Mucosa of stomach (tissue), 1 donor: ENCODE data around the gene GSG1L.

Source experiments
- H3K27me3 ChIP-seq: one replicate; pipeline ENCODE4 v1.7.0; 2013; ENCODE audit warnings: mild to moderate bottlenecking, low read length; ENCODE audit not compliant: control insufficient read depth, insufficient read depth
- H3K36me3 ChIP-seq: one replicate; pipeline ENCODE4 v1.7.0; 2013; ENCODE audit warnings: low read length; ENCODE audit not compliant: control insufficient read depth, insufficient read depth
- H3K4me1 ChIP-seq: one replicate; pipeline ENCODE4 v1.7.0; 2013; ENCODE audit warnings: mild to moderate bottlenecking, low read length; ENCODE audit not compliant: control insufficient read depth, insufficient read depth
- H3K4me3 ChIP-seq: one replicate; pipeline ENCODE4 v1.7.0; 2013; ENCODE audit warnings: low read length
- H3K9ac ChIP-seq: one replicate; pipeline ENCODE4 v1.7.0; 2013; ENCODE audit warnings: mild to moderate bottlenecking, low read length, moderate library complexity
- H3K9me3 ChIP-seq: one replicate; pipeline ENCODE4 v1.7.0; 2013; ENCODE audit warnings: mild to moderate bottlenecking, low read length, moderate library complexity; ENCODE audit not compliant: control insufficient read depth
- donor health status: Pancreatic carcinoma.

The GSG1L gene

GRCh38 chr16:27803775-27804549 lies 259.6 kb downstream of the GSG1L start:
- H3K27me3 ChIP-seq = no peaks in the 10 kb centered on the region
- no peaks in the 10 kb centered on the region for H3K36me3 ChIP-seq
- no peak overlapping the region for H3K9ac ChIP-seq
- no peak overlapping the region for H3K4me3 ChIP-seq
- H3K9me3 ChIP-seq = no peaks in the 10 kb centered on the region
- no peaks in the 10 kb centered on the region for H3K4me1 ChIP-seq

- Histone ChIP-seq H3K27me3 (no peaks in the 10 kb centered on the region), H3K4me3 (no peak overlapping the region), H3K4me1 (no peaks in the 10 kb centered on the region), H3K9me3 (no peaks in the 10 kb centered on the region), H3K36me3 (no peaks in the 10 kb centered on the region), H3K9ac (no peak overlapping the region)
Observed at GRCh38 chr16:27802664-27803439, 260.7 kb downstream of the GSG1L start.

GRCh38 chr16:27801289-27801945 lies 262.1 kb downstream of the GSG1L start:
- Histone ChIP-seq H3K4me3 (no peak overlapping the region), H3K9me3 (no peaks in the 10 kb centered on the region), H3K9ac (no peak overlapping the region), H3K36me3 (no peaks in the 10 kb centered on the region), H3K27me3 (no peaks in the 10 kb centered on the region), H3K4me1 (no peaks in the 10 kb centered on the region)

GRCh38 chr16:27800817-27801216 lies 262.7 kb downstream of the GSG1L start:
- H3K4me1 ChIP-seq = no peaks in the 10 kb centered on the region
- H3K9me3 ChIP-seq = no peaks in the 10 kb centered on the region
- H3K27me3 ChIP-seq = no peaks in the 10 kb centered on the region
- H3K36me3 ChIP-seq = no peaks in the 10 kb centered on the region
- H3K4me3 ChIP-seq = no peak overlapping the region
- no peak overlapping the region for H3K9ac ChIP-seq

GRCh38 chr16:27799896-27800295 lies 263.6 kb downstream of the GSG1L start:
- no peaks in the 10 kb centered on the region for H3K27me3 ChIP-seq
- no peaks in the 10 kb centered on the region for H3K36me3 ChIP-seq

GRCh38 chr16:27798241-27798640 lies 265.3 kb downstream of the GSG1L start:
- no peaks in the 10 kb centered on the region for H3K4me1 ChIP-seq
- no peaks in the 10 kb centered on the region for H3K27me3 ChIP-seq
- no peaks in the 10 kb centered on the region for H3K36me3 ChIP-seq
- no peak overlapping the region for H3K9ac ChIP-seq
- H3K9me3 ChIP-seq = no peaks in the 10 kb centered on the region
- H3K4me3 ChIP-seq = no peak overlapping the region

More at GRCh38 chr16:27799896-27800295, 263.6 kb downstream of the GSG1L start:
- H3K4me3 ChIP-seq = no peak overlapping the region
- no peaks in the 10 kb centered on the region for H3K9me3 ChIP-seq
- H3K4me1 ChIP-seq = no peaks in the 10 kb centered on the region
- no peak overlapping the region for H3K9ac ChIP-seq

- no peaks in the 10 kb centered on the region for H3K9me3 ChIP-seq
- no peak overlapping the region for H3K9ac ChIP-seq
- H3K27me3 ChIP-seq = no peaks in the 10 kb centered on the region
- H3K36me3 ChIP-seq = no peaks in the 10 kb centered on the region
- H3K4me3 ChIP-seq = no peak overlapping the region
- no peaks in the 10 kb centered on the region for H3K4me1 ChIP-seq
Observed at GRCh38 chr16:27795992-27796614, 267.4 kb downstream of the GSG1L start.

GRCh38 chr16:27793249-27793622 lies 270.3 kb downstream of the GSG1L start:
- Histone ChIP-seq H3K4me3 (no peak overlapping the region), H3K9ac (no peak overlapping the region), H3K9me3 (no peaks in the 10 kb centered on the region), H3K27me3 (no peaks in the 10 kb centered on the region), H3K36me3 (no peaks in the 10 kb centered on the region), H3K4me1 (no peaks in the 10 kb centered on the region)

- Histone ChIP-seq H3K9me3 (no peaks in the 10 kb centered on the region), H3K36me3 (no peaks in the 10 kb centered on the region), H3K4me3 (no peak overlapping the region), H3K27me3 (no peaks in the 10 kb centered on the region), H3K9ac (no peak overlapping the region), H3K4me1 (no peaks in the 10 kb centered on the region)
Observed at GRCh38 chr16:27792486-27793248, 270.8 kb downstream of the GSG1L start.

GRCh38 chr16:27791404-27791719 lies 272.2 kb downstream of the GSG1L start:
- no peaks in the 10 kb centered on the region for H3K4me1 ChIP-seq
- no peaks in the 10 kb centered on the region for H3K36me3 ChIP-seq
- no peak overlapping the region for H3K9ac ChIP-seq
- H3K27me3 ChIP-seq = no peaks in the 10 kb centered on the region
- no peaks in the 10 kb centered on the region for H3K9me3 ChIP-seq
- H3K4me3 ChIP-seq = no peak overlapping the region

- no peaks in the 10 kb centered on the region for H3K36me3 ChIP-seq
- no peaks in the 10 kb centered on the region for H3K4me1 ChIP-seq
- no peak overlapping the region for H3K4me3 ChIP-seq
- no peaks in the 10 kb centered on the region for H3K27me3 ChIP-seq
- no peak overlapping the region for H3K9ac ChIP-seq
- no peaks in the 10 kb centered on the region for H3K9me3 ChIP-seq
Observed at GRCh38 chr16:27790546-27791403, 272.7 kb downstream of the GSG1L start.
